KOPT-K1 (cell line): ENCODE measurements around the gene CLIC1.

ENCODE experiments used
- H3K27ac ChIP-seq: fragments of 200-600 bp; sonication (generic); 2 replicates; pipeline ENCODE4 v1.5.1; 2016; ENCODE audit warnings: antibody characterized with exemption, mild to moderate bottlenecking, low read depth, low read length; ENCODE audit not compliant: poor library complexity, severe bottlenecking
- H3K36me3 ChIP-seq: fragments of 200-600 bp; sonication (generic); 2 replicates; pipeline ENCODE4 v1.5.1; 2017; ENCODE audit warnings: antibody characterized with exemption, mild to moderate bottlenecking, low read length, moderate library complexity; ENCODE audit not compliant: insufficient read depth
- H3K9me3 ChIP-seq: fragments of 200-600 bp; sonication (generic); 2 replicates; pipeline ENCODE4 v1.5.1; 2017; ENCODE audit warnings: antibody characterized with exemption, low read length, mild to moderate bottlenecking; ENCODE audit not compliant: insufficient read depth, poor library complexity, severe bottlenecking

Gene CLIC1

DNA sequence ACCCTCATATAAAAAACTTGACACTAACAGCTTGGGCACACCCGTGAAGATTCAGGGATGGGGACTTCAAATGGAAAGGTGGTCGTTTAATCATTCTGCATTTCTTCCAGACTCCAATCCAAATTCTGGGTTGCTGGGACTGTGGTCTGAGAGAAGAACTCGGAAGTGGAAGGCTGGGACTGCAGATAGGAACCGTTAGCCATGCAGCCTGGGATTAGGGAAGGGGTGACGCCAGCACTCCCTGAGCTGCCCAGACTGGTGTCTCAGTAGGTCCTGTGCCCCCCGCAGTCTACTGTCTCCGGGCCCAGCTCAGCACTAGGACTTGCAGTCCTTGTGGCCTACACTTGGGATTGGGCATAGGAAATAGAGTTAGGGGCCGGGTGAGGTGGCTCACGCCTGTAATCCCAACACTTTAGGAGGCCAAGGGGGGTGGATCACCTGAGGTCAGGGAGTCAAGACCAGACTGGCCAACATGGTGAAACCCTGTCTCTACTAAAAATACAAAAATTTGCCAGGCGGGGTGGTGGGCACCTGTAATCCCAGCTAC lies 511 bp upstream of the CLIC1 start:
- peak overlapping the region; percentile 98 for H3K27ac ChIP-seq
- no peaks in the 10 kb centered on the region for H3K9me3 ChIP-seq
- peaks cover 35% of the 10 kb centered on the region for H3K36me3 ChIP-seq

DNA sequence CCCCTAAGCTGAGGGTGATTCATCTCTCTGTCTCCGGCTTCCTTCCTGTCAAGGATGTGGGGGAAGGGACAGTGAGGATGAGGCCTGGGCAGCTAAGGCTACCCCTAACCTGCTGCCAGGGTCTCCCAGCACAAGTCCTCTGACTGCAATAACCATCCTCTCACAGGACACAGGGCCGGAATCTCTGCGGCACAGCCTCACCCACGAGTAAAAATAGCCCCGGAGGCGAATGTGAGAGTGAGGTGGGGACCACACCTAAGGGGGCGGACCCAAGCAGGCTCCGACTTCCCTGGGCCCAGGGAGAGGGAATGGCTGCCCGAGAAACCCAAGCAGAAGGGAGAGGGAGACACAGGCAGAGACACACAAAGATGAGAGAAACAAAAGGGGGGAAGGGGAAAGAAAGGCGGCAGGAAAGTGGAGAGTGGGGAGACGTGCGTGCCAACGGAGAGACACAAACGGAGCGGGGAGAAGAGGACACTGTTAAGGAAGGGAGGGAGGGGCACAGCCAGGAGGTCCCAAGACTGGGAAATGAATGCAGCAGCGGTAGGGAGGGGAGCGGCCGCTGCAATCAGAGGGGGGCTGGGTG lies 1.4 kb downstream of the CLIC1 start:
- H3K27ac ChIP-seq = peak overlapping the region; percentile 98
- H3K36me3 ChIP-seq = peaks cover 44% of the 10 kb centered on the region

DNA sequence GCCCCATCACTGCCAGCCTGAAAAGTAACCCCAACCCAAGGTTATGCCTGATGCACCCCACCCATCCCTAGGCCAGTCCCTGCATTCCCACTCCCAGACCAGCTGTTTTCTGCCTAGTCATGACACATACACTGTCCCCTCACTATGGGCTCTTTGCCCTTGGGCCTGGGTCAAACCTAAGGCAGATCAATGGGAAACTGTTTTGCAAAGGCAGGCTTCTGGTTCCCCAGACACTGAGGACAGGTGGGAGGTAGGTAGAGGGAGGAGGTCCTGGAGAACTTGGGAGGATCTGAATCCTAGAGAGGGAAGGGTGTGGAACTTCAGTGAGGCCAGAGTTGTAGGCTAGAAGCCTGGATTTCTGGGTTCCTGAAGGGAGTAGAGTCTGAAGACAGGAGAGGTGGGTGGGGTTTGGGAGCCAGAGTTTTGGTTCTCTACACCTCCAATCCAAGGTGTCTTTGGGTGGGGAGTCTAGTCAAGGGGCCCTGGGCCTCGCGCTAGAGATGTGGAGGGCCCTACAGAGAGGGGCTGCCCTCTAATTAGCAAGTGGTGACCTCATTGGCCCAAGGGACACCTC lies 2.0 kb downstream of the CLIC1 start:
- H3K36me3 ChIP-seq = peaks cover 44% of the 10 kb centered on the region
- peak overlapping the region; percentile 98 for H3K27ac ChIP-seq
- H3K9me3 ChIP-seq = no peaks in the 10 kb centered on the region

More for the DNA sequence above, 1.4 kb downstream of the CLIC1 start:
- H3K9me3 ChIP-seq = no peaks in the 10 kb centered on the region

DNA sequence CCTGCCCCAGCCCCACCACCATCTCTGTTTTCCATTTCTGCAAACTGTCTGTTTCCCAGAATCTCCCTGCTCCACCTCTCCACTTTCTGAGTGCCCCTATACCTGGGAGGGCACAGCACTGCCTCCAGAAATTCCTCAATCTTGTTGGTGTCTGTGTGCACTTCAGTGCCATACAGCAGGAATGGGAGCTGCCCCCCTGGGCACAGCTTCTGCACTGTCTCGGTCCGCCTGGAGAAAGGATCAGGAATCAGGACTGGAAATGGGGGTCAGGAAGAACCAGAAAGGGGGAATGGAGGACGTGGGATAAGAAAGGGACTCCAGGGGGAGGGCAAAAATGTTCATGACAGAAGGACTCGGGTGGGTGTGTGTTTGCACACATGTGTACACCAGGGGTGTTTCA lies 2.6 kb downstream of the CLIC1 start:
- peak overlapping the region; percentile 98 for H3K27ac ChIP-seq
- H3K36me3 ChIP-seq = peaks cover 44% of the 10 kb centered on the region
- H3K9me3 ChIP-seq = no peaks in the 10 kb centered on the region

DNA sequence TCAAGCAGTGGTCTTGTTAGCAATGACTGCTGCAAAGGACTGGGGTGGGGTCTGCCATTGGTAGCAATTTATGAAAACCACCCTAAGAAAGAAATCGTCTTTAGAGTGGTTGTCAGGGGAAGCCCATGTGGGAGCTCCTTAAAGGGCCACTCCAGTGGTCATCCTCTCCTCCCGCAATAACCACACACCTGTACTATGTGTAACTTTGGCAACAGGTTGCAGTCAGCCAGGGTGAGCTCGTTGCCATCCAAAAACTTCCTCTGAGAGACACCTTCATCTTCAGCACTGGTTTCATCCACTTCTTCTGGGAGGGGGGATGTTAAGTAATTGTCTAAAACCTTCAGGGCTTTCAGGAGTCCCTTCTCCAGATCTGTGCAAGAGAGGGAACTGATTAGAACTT lies 4.3 kb downstream of the CLIC1 start:
- no peak overlapping the region for H3K27ac ChIP-seq
- H3K9me3 ChIP-seq = no peaks in the 10 kb centered on the region
- H3K36me3 ChIP-seq = peaks cover 49% of the 10 kb centered on the region

DNA sequence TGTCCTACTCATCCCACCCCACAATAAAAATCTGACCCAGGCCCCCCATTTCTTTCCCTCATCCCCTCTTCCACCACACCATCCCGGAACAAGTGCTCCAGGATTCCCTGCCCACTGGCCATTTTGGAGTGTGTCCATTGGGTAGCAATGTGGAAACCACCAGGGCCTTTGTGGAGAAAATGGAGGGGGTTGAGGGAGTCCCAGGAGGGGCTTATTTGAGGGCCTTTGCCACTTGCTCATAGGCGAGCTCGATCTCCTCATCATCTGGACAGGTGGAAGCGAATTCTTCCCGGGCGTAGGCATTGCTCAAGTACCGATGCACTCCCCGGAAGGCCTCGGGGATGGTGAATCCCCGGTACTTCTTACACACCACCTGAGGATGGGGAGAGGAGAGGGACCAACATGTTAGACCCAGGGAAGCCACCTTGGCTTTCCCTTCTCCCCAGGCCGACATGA lies 5.7 kb downstream of the CLIC1 start:
- H3K9me3 ChIP-seq = no peaks in the 10 kb centered on the region
- H3K27ac ChIP-seq = no peak overlapping the region
- H3K36me3 ChIP-seq = peaks cover 57% of the 10 kb centered on the region

- H3K27ac ChIP-seq = peak overlapping the region; percentile 64
- peaks cover 57% of the 10 kb centered on the region for H3K36me3 ChIP-seq
- H3K9me3 ChIP-seq = no peaks in the 10 kb centered on the region
Measured at GRCh38 chr6:31729979-31730630, 6.2 kb downstream of the CLIC1 start.

DNA sequence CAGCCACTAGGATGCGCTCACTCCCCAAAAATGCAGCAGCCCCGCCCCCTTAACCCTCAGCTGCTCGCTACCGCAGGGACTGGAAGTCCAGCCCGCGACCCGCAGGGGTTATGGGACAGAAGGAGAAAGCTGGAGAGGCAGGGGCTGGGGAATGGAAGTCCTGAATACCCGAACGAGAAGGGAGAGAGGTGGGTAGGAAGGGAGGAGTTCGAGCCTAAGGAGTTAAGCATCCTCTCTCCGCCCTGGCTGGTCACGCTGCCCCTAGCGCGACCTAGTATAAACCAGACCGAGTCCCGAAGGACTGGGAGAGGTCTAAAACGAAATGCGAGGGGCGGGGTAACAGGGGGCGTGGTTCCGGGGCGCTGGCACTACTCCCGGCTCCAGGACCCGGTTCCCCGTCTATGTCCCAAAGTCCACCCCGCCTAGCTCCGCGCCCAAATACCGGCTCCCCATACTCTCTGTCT lies 6.8 kb downstream of the CLIC1 start:
- Histone ChIP-seq H3K9me3 (no peaks in the 10 kb centered on the region), H3K27ac (peak overlapping the region; percentile 64), H3K36me3 (peaks cover 57% of the 10 kb centered on the region)

GRCh38 chr6:31728767-31729514 lies 7.4 kb downstream of the CLIC1 start, which contains the start of gene DDAH2:
Gene DDAH2 (minus strand): TSS chr6:31729299. CDS start chr6:31729161, 138 bp downstream.
- peaks cover 51% of the 10 kb centered on the region for H3K36me3 ChIP-seq
- H3K9me3 ChIP-seq = no peaks in the 10 kb centered on the region
- H3K27ac ChIP-seq = peak within 1 kb of the TSS; percentile 64

DNA sequence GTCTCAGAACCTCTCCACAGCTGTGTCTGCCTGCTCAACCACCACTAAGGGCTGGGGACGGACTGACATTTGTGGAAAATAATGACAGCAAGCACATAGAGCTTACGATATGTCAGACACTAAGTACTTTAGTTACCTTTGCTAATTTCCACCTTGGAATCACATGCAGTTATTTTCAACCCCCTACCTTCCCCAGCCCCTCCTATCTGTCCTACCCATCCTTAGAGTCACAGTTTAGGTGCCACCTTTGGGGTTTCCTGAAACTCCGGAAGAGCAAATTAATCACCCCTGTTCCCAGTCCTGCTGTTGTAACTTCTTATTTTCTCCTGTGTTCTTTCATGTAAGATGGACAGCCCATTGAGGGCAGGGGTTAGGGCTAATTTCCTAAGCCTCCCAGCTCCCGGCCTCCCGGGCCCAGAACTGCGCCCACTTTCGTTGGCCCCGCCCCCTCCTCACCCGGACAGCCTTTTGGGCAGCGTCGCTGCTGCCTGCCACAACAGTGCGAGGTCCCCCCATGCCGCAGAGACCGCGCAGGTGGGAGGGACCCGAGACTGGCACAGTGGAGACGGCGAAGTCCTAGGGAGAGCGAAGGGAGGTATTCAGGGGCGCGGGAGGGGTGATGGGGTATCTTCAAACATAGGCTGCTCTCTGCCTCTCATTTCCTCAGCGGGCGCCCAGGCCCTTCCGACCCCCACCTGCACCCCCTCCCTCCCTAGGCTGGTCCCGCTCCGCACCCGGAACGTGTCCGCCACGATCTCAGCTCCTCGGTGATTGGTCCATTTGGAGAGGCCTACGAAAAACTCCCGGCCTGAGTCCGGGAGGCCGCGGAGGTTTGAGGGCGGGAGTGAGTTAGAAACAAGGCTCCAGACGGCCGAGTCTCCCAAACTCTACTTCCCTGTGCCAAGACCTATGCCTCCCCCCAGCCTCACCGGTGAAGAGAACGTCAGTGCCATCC lies 8.3 kb downstream of the CLIC1 start:
- Histone ChIP-seq H3K36me3 (peaks cover 42% of the 10 kb centered on the region), H3K9me3 (no peaks in the 10 kb centered on the region), H3K27ac (peak overlapping the region; percentile 59)

DNA sequence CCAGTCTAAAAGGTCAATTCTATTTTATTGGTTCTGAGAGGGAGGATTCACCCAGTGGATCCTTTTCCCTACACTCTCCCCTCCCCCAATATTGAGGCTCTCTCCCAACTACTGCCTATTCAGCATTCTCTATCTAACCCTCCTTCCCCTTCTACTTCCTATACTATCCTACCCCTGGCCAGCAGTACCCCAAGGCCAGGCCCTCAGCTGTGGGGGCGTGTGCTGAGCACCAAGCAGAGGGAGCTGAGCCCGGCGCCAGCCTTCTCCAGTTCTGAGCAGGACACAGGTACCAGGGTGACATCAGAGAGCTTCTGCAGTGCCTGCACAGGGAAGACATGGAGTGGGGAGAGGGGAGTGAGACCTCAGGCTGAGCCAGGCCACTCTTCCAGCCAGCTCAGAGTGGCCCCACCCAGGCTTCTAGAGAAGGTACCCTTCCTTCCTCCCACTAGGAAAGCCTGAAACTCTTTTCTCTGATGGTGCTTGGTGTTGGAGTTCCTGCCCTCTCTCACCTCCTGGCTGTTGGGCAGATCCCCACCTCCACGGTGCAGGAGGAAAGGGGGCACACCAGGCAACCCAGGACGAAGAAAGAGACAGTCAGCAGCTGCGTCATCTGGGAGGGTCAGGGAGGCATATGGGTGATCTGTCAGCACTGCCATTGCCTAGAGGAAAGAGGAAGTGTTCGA lies 9.2 kb downstream of the CLIC1 start:
- Histone ChIP-seq H3K36me3 (peaks cover 34% of the 10 kb centered on the region), H3K9me3 (no peaks in the 10 kb centered on the region), H3K27ac (peak overlapping the region; percentile 59)

- Histone ChIP-seq H3K36me3 (peaks cover 19% of the 10 kb centered on the region), H3K9me3 (no peaks in the 10 kb centered on the region), H3K27ac (peak overlapping the region; percentile 19)
Measured at GRCh38 chr6:31725502-31726350, 10.6 kb downstream of the CLIC1 start.
